H7 (cell line): ENCODE data around the gene CSMD2. TPM values are rescaled to one million over a fixed set of nuclear protein-coding genes. Genes with fewer than 3 reads are reported as not detected.

Source experiments
- DNase-seq: peaks from one replicate; pipeline ENCODE4 v3.0.0; 2012
- H3K27me3 ChIP-seq: 2 replicates; pipeline ENCODE4 v1.6.0; 2011; ENCODE audit warnings: mild to moderate bottlenecking, low read length; ENCODE audit not compliant: control insufficient read depth, insufficient read depth
- H3K36me3 ChIP-seq: replicated peaks from 2 replicates; pipeline ENCODE4 v1.5.1; 2011; ENCODE audit warnings: low read length; ENCODE audit not compliant: control insufficient read depth, insufficient read depth
- H3K4me3 ChIP-seq: 2 replicates; pipeline ENCODE4 v1.5.1; 2011; ENCODE audit warnings: low read depth, mild to moderate bottlenecking, control low read depth, low read length, moderate library complexity; ENCODE audit not compliant: insufficient read depth
- total RNA-seq: library from RNA; depleted of rRNA; stranded (reverse); fragments of >200 nt; shearing (Covaris generic); gene quantifications from 2 replicates; pipeline ENCODE4 v1.2.3, GENCODE V29; 2014

The CSMD2 gene
- total RNA-seq, 1 experiment from 2014 or later, result 6.3 TPM

GRCh38 chr1:34166625-34167361 is 1.8 kb upstream of the CSMD2 start:
- peak; percentile 92 for DNase-seq
- H3K36me3 ChIP-seq, result no peaks in the 10 kb centered on the region
- peak overlapping the region; percentile 78 for H3K4me3 ChIP-seq
- H3K27me3 ChIP-seq, result peaks cover 12% of the 10 kb centered on the region

- peak; percentile 81 for DNase-seq
- Histone ChIP-seq H3K27me3 (peaks cover 12% of the 10 kb centered on the region), H3K4me3 (peak overlapping the region; percentile 78), H3K36me3 (no peaks in the 10 kb centered on the region)
These were observed 1.2 kb upstream of the CSMD2 start for GRCh38 chr1:34166191-34166624.

- H3K27me3 ChIP-seq, result peaks cover 12% of the 10 kb centered on the region
- no peaks in the 10 kb centered on the region for H3K36me3 ChIP-seq
- peak; percentile 65 for DNase-seq
- H3K4me3 ChIP-seq, result peak overlapping the region; percentile 78
These were observed 442 bp upstream of the CSMD2 start for GRCh38 chr1:34165422-34165921.

DNA sequence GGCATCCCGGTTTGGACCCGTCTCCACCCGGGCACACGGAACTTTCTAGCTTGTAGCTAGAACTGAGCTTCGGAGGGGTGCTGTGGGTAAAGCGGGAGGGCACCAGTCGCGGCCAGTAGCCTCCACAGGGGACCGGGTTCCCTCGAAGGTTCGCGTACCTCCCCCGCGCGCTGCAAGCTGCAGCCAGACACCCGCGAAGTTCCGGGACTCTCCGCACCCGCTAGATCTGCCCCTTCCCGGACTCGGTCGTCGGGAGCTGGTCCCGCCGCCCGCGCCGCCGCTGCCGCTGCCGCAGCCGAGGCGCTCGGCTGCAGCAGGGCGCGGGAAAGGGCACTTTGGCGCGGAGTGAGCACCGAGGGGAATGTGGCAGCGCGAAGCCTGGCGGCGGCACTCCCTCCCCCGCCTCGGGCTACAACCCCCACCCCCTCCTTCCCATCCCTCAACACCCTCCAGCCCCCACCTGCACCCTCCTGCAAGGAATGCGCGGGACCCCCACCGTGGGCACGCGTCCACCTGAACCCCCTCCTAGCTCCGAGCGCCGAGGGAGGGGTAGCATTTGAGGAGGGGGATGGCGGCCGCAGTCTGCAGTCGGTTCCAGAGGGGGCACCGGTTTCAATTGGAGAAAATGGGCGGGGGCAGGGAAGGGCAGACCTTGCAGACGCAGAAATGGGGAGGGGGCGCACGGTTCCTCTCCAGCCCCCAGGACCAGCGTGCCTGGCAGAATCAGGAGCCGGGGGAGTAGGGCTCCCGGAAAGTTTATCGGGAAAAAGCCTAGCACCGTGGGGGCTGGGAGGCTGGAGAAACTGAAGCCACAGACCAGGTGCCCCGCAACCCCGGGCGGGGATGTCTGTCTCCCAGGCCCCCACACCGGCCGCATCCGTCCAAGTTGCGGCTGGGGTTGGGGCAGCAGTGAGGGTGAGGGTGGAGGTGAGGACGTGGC is 968 bp downstream of the CSMD2 start:
- H3K27me3 ChIP-seq, result peaks cover 12% of the 10 kb centered on the region
- DNase-seq, result peak; percentile 82
- H3K4me3 ChIP-seq, result peak overlapping the region; percentile 78
- no peaks in the 10 kb centered on the region for H3K36me3 ChIP-seq

GRCh38 chr1:34162852-34163766 is 1.9 kb downstream of the CSMD2 start:
- Histone ChIP-seq H3K27me3 (peaks cover 12% of the 10 kb centered on the region), H3K4me3 (peak overlapping the region; percentile 78), H3K36me3 (no peaks in the 10 kb centered on the region)
- DNase-seq, result peak; percentile 87

DNA sequence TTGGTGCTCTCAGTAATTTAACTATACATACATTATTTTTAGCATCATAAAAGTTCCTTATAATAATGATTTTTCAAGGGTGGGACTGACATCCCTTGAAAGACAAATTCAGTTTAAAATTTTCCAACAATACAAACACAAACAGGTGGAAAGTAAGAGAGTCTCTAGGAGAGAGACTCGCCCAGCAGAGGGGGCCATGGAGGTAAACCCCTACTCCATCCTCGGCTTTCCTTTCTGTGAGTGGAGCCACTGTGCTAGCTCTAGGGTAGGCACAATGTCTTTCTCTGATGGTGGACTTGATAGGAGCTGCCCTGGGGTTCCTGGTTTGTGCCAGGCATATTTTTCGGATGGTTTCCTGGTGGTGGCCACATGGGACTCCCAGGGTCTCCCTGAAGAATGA is 8.3 kb downstream of the CSMD2 start:
- H3K4me3 ChIP-seq, result no peak overlapping the region
- no peaks in the 10 kb centered on the region for H3K36me3 ChIP-seq
- H3K27me3 ChIP-seq, result no peaks in the 10 kb centered on the region
- peak; percentile 60 for DNase-seq

DNA sequence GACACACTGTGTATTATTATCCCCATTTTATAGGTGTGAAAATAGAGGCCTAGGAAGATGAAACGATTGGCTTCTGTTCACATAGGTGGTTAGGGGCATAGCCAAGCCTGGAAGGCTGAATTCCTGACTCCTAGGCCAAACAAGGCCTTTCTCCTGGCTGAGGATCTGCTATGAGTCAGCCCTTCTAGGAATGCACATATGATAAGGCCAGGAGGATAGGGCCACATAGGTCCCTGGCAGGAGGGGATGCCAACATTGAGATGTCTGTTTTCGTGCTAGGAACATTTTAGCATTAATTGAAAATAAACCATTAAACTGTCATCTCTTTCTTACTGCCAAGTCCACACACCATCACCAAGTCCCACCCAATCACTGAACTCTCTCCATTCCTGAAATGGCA is 9.2 kb downstream of the CSMD2 start:
- no peak overlapping the region for H3K4me3 ChIP-seq
- H3K27me3 ChIP-seq, result no peaks in the 10 kb centered on the region
- no peaks in the 10 kb centered on the region for H3K36me3 ChIP-seq
- DNase-seq, result no peak

DNA sequence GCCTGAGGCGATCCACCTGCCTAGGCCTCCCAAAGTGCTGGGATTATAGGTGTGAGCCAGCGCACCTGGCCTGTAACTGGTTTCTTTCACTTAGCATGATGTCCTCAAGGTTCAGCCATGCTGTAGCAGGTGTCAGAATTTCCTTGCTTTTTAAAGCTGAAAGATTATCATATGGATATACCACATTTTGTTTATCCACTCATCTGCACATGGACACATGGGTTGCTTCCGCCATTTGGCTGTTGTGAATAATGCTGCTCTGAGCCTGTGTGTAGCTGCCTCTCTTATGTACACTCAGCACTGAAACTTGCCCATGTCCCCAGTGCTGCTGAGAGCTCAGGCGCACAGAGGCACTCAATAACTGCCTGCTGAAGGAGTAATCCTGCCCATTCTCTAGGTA is 11.8 kb downstream of the CSMD2 start:
- no peak for DNase-seq

DNA sequence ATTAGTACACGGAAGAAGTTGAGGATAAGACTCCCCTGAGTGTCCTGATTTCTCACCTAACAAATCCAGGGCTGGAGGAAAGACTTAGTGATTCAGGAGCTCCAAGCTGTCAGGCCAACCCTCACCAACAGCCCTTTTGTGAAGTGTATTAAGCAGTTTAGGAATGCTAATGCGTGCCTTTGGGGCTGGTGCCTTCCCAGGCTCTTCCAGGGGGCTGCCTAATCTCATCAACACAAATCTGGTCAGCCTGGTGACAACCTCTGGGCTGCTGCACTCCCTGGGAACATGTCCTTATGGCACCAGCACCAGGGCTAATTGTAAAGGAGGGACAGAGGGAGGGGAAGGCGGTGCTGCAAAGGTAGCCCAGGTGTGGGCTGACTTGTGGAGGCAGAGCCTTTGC is 15.5 kb downstream of the CSMD2 start:
- DNase-seq, result peak; percentile 57
- no peaks in the 10 kb centered on the region for H3K36me3 ChIP-seq

More for the DNA sequence above, 11.8 kb downstream of the CSMD2 start:
- no peaks in the 10 kb centered on the region for H3K36me3 ChIP-seq
- H3K4me3 ChIP-seq, result no peak overlapping the region
- H3K27me3 ChIP-seq, result no peaks in the 10 kb centered on the region

DNA sequence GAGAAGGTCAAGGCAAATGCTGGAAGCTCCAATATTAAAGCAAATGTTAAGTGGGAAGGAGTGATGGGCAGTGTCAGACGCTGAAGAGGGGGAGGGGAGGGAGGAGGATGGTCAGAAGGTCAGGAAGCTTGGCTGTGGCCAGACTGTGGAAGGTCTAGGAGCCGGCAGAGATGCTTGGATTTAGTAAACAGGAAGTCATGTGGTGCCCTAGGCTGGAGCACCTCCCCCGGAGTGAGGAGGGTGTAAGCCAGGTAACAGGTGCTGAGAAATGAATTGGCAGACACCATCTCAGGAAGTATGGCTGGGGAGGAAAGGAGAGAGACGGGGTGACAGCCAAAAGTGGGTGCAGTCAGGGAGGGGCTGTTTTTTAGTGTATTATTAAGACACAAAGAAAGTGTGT is 17.7 kb downstream of the CSMD2 start:
- no peaks in the 10 kb centered on the region; the same call in 1 of the 2 replicates for H3K36me3 ChIP-seq
- H3K27me3 ChIP-seq, result no peaks in the 10 kb centered on the region
- peak; percentile 32 for DNase-seq
- no peak overlapping the region for H3K4me3 ChIP-seq

More for the DNA sequence above, 15.5 kb downstream of the CSMD2 start:
- Histone ChIP-seq H3K4me3 (no peak overlapping the region), H3K27me3 (no peaks in the 10 kb centered on the region)

GRCh38 chr1:34144766-34145165 is 20.3 kb downstream of the CSMD2 start:
- Histone ChIP-seq H3K36me3 (no peaks in the 10 kb centered on the region; the same call in 1 of the 2 replicates), H3K4me3 (no peak overlapping the region), H3K27me3 (no peaks in the 10 kb centered on the region)
- DNase-seq, result no peak

- Histone ChIP-seq H3K4me3 (no peak overlapping the region), H3K36me3 (no peaks in the 10 kb centered on the region; the same call in 1 of the 2 replicates), H3K27me3 (no peaks in the 10 kb centered on the region)
- no peak for DNase-seq
These were observed 21.1 kb downstream of the CSMD2 start for GRCh38 chr1:34143975-34144374.

GRCh38 chr1:34140011-34140676 is 24.9 kb downstream of the CSMD2 start:
- H3K36me3 ChIP-seq, result no peaks in the 10 kb centered on the region; the same call in 1 of the 2 replicates
- no peaks in the 10 kb centered on the region for H3K27me3 ChIP-seq
- no peak for DNase-seq
- H3K4me3 ChIP-seq, result no peak overlapping the region
